ES-I3 (cell line): ENCODE results near the gene TRIM74.
"Not testable (repeated sequence)": the region's sequence is repeated elsewhere in the genome, so short reads cannot be mapped to it uniquely, and the experiment has no call there.

Experiments used
- H3K36me3 ChIP-seq: 2 replicates; pipeline ENCODE4 v1.6.1; 2013; ENCODE audit warnings: mild to moderate bottlenecking, low read length, control low read depth, moderate library complexity; ENCODE audit not compliant: insufficient read depth
- H3K4me1 ChIP-seq: 2 replicates; pipeline ENCODE4 v1.6.1; 2013; ENCODE audit warnings: mild to moderate bottlenecking, control low read depth, low read length; ENCODE audit not compliant: insufficient read depth
- H3K9ac ChIP-seq: 2 replicates; pipeline ENCODE4 v1.6.1; 2013; ENCODE audit warnings: low read depth, mild to moderate bottlenecking, low read length, moderate library complexity
- H3K9me3 ChIP-seq: 2 replicates; pipeline ENCODE4 v1.6.1; 2013; ENCODE audit warnings: mild to moderate bottlenecking, low read length, moderate library complexity; ENCODE audit not compliant: control insufficient read depth, insufficient read depth

TRIM74 gene

DNA sequence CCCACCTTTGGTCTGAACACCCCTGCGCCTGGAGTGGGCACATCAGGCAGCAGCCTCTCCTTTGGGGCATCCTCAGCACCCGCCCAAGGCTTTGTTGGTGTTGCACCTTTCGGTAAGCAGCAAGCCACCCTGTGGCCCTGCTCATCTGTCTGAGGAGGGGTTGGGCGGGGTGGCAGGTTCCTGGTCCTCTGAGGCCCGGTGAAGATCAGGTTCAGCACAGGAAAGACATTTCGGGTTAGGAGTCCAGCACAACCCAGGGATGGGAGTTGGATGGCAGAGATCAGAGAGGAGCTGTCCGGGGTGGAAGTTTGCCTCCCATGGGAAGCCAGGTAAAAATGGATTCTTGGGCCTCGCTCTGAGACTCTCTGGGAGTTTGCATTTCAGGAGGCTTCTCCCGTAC is 23.7 kb downstream of the TRIM74 start:
- not testable (repeated sequence) for H3K4me1 ChIP-seq, H3K36me3 ChIP-seq, H3K9me3 ChIP-seq, H3K9ac ChIP-seq

DNA sequence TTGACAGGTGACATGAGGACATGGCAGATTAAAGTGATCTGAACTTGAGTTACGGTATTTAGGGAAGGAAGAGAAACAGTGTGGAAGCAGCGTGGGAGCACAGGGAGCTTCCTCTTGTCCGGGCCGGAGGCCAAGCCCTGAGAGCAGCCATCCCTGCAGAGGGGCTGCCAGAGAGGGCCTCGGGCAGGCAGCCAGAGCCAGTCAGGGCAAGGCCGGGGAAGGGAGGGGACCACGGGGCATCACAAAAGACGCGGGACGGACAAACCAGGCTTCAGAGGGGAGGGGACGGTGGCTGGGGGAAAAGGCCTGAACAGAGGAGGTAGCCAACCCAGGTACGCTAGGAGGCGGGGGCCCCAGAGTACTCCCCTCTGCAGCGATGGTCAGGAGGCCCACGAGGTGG is 24.3 kb downstream of the TRIM74 start:
- not testable (repeated sequence) for H3K9ac ChIP-seq, H3K4me1 ChIP-seq, H3K36me3 ChIP-seq, H3K9me3 ChIP-seq

DNA sequence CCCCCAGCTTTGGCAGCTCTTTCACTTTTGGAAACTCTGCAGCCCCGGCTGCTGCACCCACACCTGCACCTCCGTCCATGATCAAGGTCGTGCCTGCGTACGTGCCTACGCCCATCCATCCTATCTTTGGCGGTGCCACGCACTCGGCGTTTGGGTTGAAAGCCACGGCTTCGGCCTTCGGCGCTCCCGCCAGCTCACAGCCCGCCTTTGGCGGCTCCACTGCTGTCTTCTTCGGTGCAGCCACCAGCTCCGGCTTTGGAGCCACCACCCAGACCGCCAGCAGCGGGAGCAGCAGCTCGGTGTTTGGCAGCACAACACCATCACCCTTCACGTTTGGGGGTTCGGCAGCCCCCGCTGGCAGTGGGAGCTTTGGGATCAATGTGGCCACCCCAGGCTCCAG is 26.3 kb downstream of the TRIM74 start:
- not testable (repeated sequence) for H3K9me3 ChIP-seq, H3K4me1 ChIP-seq, H3K36me3 ChIP-seq, H3K9ac ChIP-seq

DNA sequence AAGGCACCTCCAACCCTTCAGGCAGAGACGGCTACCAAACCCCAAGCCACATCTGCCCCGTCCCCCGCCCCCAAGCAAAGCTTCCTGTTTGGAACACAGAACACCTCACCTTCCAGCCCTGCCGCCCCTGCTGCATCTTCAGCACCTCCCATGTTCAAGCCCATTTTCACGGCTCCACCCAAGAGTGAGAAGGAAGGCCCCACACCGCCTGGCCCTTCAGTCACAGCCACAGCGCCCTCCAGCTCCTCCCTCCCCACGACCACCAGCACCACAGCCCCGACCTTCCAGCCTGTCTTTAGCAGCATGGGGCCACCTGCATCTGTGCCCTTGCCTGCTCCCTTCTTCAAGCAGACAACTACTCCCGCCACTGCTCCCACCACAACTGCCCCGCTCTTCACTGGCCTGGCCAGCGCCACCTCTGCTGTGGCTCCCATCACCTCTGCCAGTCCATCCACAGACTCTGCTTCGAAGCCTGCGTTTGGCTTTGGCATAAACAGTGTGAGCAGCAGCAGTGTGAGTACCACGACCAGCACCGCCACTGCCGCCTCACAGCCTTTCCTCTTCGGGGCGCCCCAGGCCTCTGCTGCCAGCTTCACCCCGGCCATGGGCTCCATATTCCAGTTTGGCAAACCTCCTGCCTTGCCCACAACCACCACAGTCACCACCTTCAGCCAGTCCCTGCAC is 27.1 kb downstream of the TRIM74 start:
- H3K9me3 ChIP-seq, H3K36me3 ChIP-seq, H3K9ac ChIP-seq, H3K4me1 ChIP-seq: not testable (repeated sequence)

DNA sequence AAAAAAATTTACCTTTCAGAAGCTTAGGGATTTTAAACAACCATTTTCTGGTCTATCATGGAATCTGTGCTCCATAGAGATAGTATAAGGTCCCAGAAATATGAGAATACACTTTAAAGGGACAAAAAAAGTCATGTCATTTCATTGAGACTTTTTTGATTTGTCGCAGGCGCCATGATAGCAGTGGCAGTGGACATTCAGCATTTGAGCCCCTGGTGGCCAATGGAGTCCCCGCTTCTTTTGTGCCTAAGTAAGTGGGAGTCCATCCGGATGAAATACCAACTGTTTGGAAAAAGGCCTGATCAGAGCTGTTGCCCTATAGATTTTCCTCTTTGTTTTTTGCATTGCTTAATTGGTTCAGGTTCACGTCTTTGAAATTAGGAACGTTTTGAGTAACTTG is 41.0 kb downstream of the TRIM74 start:
- peaks cover 21% of the 10 kb centered on the region for H3K36me3 ChIP-seq
- not testable (repeated sequence) for H3K4me1 ChIP-seq, H3K9ac ChIP-seq, H3K9me3 ChIP-seq

DNA sequence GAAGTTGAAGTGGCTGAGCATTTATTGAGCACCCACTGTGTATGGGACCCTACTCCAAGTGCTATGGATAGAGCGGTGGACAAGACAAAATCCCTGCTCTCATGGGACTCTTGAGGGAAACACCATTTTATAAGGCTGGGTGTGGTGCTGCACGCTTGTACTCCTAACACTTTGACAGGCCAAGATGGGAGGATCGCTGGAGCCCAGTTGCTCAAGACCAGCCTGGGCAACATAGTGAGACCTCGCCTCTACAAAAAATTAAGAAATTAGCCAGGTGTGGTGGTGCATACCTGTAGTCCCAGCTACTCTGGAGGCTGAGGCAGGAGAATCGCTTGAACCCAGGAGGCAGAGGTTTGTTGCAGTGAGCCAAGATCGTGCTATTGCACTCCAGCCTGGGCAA is 41.5 kb downstream of the TRIM74 start:
- peaks cover 21% of the 10 kb centered on the region for H3K36me3 ChIP-seq
- H3K9ac ChIP-seq, H3K9me3 ChIP-seq, H3K4me1 ChIP-seq: not testable (repeated sequence)

DNA sequence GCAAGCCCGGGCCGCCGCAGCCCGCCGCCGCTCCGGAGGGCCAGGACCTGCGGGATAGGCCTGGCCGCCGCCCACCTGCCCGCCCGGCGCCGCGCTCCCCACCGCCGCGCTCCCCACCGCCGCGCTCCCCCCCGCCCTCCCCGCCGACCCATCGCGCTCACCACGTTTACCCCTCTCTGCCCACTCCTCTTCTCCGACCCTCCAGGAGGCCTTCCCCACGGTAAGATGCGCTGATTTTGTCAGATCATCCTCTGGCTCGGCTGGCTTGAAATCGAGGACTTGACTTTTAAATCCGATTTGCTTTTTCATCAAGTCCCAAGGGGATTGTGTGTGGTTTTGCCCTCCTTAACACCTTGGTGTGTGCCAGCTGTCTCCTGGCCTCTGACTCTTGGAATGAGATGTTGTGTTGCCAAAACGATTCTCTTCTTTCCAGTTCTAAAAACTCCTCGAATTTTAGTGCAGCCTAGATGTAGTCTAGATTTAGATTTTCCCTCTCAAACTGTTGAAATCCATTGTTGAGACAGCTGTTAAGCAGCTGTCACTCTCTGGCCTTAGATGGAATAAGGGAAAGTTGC is 43.6 kb downstream of the TRIM74 start:
- Histone ChIP-seq H3K9ac (peak overlapping the region; percentile 99), H3K36me3 (peaks cover 21% of the 10 kb centered on the region), H3K4me1 (no peaks in the 10 kb centered on the region), H3K9me3 (no peaks in the 10 kb centered on the region)

DNA sequence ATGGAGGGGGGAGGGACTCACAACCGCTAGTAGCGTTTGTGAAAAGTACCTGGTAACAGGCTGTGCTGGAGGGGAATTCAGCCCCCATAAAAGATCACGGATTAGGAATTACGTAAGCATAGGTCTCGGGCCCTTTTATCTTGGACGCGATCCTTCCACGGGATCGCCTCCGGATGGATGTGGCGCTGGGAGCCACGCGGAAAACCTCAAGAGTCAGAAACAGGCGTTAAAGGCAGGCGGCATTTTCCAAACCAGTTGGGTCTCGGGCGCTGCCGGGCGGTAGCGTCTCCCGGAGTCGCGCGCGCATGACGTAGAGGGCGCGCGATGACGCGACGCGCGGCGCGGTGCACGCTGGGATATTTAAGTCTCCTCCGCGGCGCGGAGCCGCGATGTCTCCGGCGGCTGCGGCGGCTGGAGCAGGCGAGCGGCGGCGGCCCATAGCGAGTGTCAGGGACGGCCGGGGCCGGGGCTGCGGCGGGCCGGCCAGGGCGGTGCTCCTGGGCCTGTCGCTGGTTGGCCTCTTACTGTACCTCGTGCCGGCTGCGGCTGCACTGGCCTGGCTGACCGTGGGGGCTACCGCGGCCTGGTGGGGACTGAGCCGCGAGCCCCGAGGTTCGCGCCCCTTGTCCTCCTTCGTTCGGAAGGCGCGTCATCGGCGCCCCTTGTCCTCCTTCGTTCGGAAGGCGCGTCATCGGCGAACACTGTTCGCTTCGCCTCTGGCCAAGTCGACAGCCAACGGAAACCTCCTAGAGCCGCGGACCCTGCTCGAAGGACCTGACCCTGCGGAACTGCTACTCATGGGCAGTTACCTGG is 44.3 kb downstream of the TRIM74 start, which contains the start of gene POM121:
Gene POM121 (plus strand): TSS at position 363 of the 813 bp plus-strand sequence. CDS start 27 bp downstream, at position 390.
- no peaks in the 10 kb centered on the region for H3K4me1 ChIP-seq
- H3K9ac ChIP-seq, result peak within 1 kb of the TSS; percentile 99
- H3K9me3 ChIP-seq, result no peaks in the 10 kb centered on the region
- peaks cover 15% of the 10 kb centered on the region for H3K36me3 ChIP-seq

DNA sequence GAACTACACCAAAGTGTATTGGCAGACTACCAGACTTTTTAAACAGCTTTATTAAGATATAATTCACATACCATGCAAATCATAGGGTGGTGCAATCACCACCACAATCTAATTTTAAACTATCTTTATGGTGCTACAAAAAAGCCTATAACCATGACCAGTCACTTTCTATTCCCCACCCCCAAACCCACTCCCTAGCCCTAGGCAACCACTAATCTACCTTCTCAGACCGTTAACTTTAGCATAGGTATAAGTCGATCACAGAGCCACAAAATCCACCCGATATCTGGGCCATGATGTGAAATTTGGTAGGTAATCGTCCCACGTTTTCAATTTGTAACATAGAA is 44.9 kb downstream of the TRIM74 start:
- H3K36me3 ChIP-seq, result peaks cover 12% of the 10 kb centered on the region
- H3K4me1 ChIP-seq, result no peaks in the 10 kb centered on the region
- H3K9me3 ChIP-seq, result no peaks in the 10 kb centered on the region
- peak overlapping the region; percentile 99 for H3K9ac ChIP-seq

DNA sequence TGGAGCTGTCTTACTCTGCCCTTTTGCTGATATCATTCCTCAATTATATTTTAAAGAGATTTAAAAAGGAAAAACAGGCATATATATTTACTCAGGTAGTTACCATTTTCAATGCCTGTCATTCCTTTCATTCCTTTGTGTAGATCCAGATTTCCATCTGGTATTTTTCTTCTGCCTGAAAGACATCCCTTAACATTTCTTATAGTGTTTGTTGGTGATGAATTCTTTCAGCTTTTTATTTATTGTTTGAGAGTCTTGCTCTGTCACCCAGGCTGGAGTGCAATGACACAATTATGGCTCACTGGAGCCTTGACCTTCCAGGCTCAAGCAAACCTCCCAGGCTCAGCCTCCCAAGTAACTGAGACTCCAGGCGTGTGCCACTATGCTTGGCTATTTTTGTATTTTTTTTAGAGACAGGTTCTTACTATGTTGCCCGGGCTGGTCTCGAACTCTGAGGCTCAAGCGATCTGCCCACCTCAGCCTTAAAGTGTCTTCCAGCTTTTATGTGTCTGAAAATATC is 50.0 kb downstream of the TRIM74 start:
- H3K9me3 ChIP-seq, result no peaks in the 10 kb centered on the region
- H3K4me1 ChIP-seq, result no peaks in the 10 kb centered on the region
- H3K9ac ChIP-seq, result no peak overlapping the region
- no peaks in the 10 kb centered on the region for H3K36me3 ChIP-seq

DNA sequence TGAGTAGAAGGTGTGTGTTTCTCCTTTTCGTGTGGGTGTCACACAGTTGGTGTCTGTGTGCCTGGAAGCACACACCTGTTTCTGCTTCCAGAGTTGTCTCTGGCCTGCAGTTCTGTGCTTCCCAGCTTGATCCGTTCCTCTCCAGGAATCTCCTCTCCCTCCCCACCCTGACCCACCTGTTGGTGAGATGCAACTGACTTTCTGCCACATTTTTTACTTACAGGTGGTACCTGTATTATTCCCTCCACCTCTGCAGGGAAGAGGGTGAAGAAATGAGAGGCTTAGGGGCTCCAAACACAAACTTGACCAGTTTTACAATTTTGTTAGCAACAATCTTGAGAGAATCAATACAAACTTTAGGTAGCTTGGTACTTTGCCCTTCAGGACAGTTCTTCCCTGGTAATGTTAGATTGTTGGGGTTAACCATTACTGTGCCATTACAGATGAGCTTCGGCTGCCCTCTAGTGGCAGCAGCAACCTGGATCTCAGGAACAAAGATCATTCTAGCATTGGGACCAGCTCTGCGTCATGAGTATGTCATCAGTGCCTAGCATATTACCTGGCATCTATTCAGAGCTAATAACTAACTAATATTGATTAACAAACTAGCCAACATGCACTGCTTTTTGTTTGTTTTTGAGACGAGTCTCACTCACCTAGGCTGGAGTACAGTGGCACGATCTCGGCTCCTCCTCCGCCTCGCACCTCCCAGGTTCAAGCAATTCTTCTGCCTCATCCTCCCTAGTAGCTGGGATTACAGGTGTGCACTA is 54.3 kb downstream of the TRIM74 start:
- H3K36me3 ChIP-seq, result not testable (repeated sequence)

DNA sequence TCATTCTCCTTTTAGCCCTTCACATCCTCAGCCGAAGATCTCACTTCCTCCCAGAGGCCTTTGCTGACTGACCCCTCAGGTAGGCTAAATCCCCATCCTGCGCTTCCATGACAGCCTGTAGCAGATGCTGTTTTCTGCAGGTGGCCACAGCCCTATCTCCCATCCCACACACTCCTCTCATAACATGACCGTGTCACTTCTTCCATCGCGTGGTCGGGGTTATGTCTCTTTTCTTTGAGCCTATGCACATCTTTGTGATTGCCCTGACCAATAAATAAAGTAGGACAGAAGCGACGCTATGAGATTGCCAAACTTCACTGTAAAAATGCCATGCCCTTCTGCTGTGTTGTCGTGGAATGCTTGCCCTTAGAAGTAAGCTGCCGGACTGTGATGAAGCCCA is 55.5 kb downstream of the TRIM74 start:
- not testable (repeated sequence) for H3K4me1 ChIP-seq, H3K9ac ChIP-seq, H3K9me3 ChIP-seq, H3K36me3 ChIP-seq

More for the DNA sequence above, 54.3 kb downstream of the TRIM74 start:
- not testable (repeated sequence) for H3K9ac ChIP-seq, H3K9me3 ChIP-seq, H3K4me1 ChIP-seq

DNA sequence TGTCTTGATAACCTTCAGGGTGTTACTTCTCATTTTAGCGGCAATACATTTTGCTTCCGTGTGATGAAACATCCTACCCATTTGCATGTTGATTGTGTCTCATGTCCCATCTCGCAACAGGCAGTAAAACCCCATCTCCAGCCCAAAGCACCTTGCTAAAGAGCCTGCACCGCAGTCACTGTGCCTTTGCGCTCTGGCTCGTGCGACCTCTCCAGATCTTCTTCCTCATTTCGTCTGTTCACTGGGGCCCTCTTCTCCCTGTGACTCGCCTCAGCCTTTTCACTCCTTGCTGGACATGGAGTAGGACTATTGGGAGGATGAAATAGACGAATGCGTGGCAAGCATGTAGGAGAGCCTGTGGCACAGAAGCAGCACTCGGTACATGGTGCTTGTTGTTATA is 57.9 kb downstream of the TRIM74 start:
- not testable (repeated sequence) for H3K9ac ChIP-seq, H3K9me3 ChIP-seq, H3K36me3 ChIP-seq, H3K4me1 ChIP-seq
